B cell (primary cell): ENCODE data around the gene PLK1. TPM values are rescaled to one million over a fixed set of nuclear protein-coding genes. Genes with fewer than 3 reads are reported as not detected.

Source experiments
- ATAC-seq: fragments of 200-7000 bp; cut with Tn5 transposase; one replicate; pipeline ENCODE4 v1.10.0; 2021; ENCODE audit warnings: low read depth, mild to moderate bottlenecking, moderate number of reproducible peaks, moderate library complexity
- CTCF ChIA-PET: fragments of 350-600 bp; sonication (Branson Sonifier 250); formaldehyde crosslinking; loops from one replicate; lab custom pipeline; 2021; ENCODE audit warnings: antibody characterized with exemption, inconsistent platforms; lab: Charles Lee
- POLR2A ChIA-PET: fragments of 350-600 bp; sonication (Branson Sonifier 250); formaldehyde crosslinking; loops from one replicate; lab custom pipeline; 2021; ENCODE audit warnings: antibody characterized with exemption; lab: Charles Lee
- DNase-seq: peaks from one replicate; pipeline ENCODE4 v3.0.0; 2013
- H2AFZ ChIP-seq: 2 replicates; pipeline ENCODE4 v1.6.1; 2012; ENCODE audit warnings: mild to moderate bottlenecking, low read depth, low read length; ENCODE audit not compliant: insufficient read depth, poor library complexity, severe bottlenecking
- H3K27ac ChIP-seq, 2 donors: 1 replicate in 1 of 2; 2 replicates in 1 of 2; pipeline ENCODE4 v1.5.1; 2012 to 2013; ENCODE audit warnings: low read length in 2 of 2, mild to moderate bottlenecking in 2 of 2, moderate library complexity in 1 of 2
- H3K27me3 ChIP-seq, 4 experiments: fragments of 200-600 bp in 1 of 4; sonication (generic) in 1 of 4; replicated peaks in 1 of 4; 1 replicate in 2 of 4; 2 replicates in 2 of 4; pipeline versions ENCODE4 v1.6.1 to v1.7.0; 2013 to 2016; ENCODE audit warnings: low read length in 3 of 4, mild to moderate bottlenecking in 2 of 4, mixed read lengths in 1 of 4, moderate library complexity in 1 of 4; ENCODE audit not compliant: insufficient read depth in 4 of 4, control insufficient read depth in 3 of 4; ENCODE audit errors: control extremely low read depth in 1 of 4
- H3K36me3 ChIP-seq, 2 experiments: replicated peaks in 1 of 2; 1 replicate in 1 of 2; 2 replicates in 1 of 2; pipeline versions ENCODE4 v1.6.1 to v1.7.1; 2013; ENCODE audit warnings: low read length in 1 of 2; ENCODE audit not compliant: insufficient read depth in 2 of 2, control insufficient read depth in 1 of 2; ENCODE audit errors: control extremely low read depth in 1 of 2, extremely low read depth in 1 of 2
- H3K4me1 ChIP-seq, 2 donors: fragments of 200-600 bp in 1 of 2; sonication (generic) in 1 of 2; 1 replicate in 1 of 2; 2 replicates in 1 of 2; pipeline versions ENCODE4 v1.5.1 to v1.6.1; 2013 to 2017; ENCODE audit warnings: low read length in 2 of 2; ENCODE audit not compliant: control insufficient read depth in 2 of 2, insufficient read depth in 2 of 2
- H3K4me2 ChIP-seq: replicated peaks from 2 replicates; pipeline ENCODE3; 2012; ENCODE audit warnings: mild to moderate bottlenecking, low read depth, low read length; ENCODE audit not compliant: poor library complexity, severe bottlenecking
- H3K4me3 ChIP-seq, 5 experiments: fragments of 200-600 bp in 1 of 5; sonication (generic) in 1 of 5; 1 replicate in 3 of 5; 2 replicates in 2 of 5; pipeline versions ENCODE4 v1.5.1 to v1.7.0; 2011 to 2016; ENCODE audit warnings: low read length in 4 of 5, mild to moderate bottlenecking in 4 of 5, low read depth in 2 of 5, control low read depth in 1 of 5, moderate library complexity in 1 of 5; ENCODE audit not compliant: insufficient read depth in 1 of 5; ENCODE audit errors: control extremely low read depth in 1 of 5, extremely low read depth in 1 of 5
- H3K79me2 ChIP-seq: fragments of 200-600 bp; sonication (generic); one replicate; pipeline ENCODE4 v1.6.0; 2016; ENCODE audit warnings: low read length; ENCODE audit not compliant: control insufficient read depth, insufficient read depth
- H3K9ac ChIP-seq: fragments of 200-600 bp; sonication (generic); 2 replicates; pipeline ENCODE4 v1.6.1; 2017; ENCODE audit warnings: mild to moderate bottlenecking, low read length, moderate library complexity
- H3K9me3 ChIP-seq, 3 donors: one replicate each; pipeline versions ENCODE4 v1.6.1 to v1.7.1; 2013; ENCODE audit warnings: low read length in 2 of 3; ENCODE audit not compliant: control insufficient read depth in 2 of 3, insufficient read depth in 1 of 3; ENCODE audit errors: control extremely low read depth in 1 of 3
- H4K20me1 ChIP-seq: 2 replicates; pipeline ENCODE4 v1.6.0; 2012; ENCODE audit warnings: mild to moderate bottlenecking, low read length; ENCODE audit not compliant: insufficient read depth, control insufficient read depth, poor library complexity, severe bottlenecking
- H3K27ac Mint-ChIP-seq: one replicate; pipeline ENCODE4 v1.8.0; 2021; ENCODE audit warnings: mixed read lengths
- H3K27me3 Mint-ChIP-seq: one replicate; pipeline ENCODE4 v1.8.0; 2021; ENCODE audit warnings: mixed read lengths
- H3K4me1 Mint-ChIP-seq: one replicate; pipeline ENCODE4 v1.8.0; 2021; ENCODE audit warnings: mixed read lengths
- H3K4me3 Mint-ChIP-seq: one replicate; pipeline ENCODE4 v1.8.0; 2021; ENCODE audit warnings: mixed read lengths
- H3K9me3 Mint-ChIP-seq: one replicate; pipeline ENCODE4 v1.8.0; 2022; ENCODE audit warnings: mixed read lengths; ENCODE audit not compliant: insufficient read depth
- CTCF ChIP-seq: fragments of 200-600 bp; IDR thresholded peaks from one replicate; pipeline ENCODE4 v1.8.0; 2022; ENCODE audit warnings: antibody characterized with exemption, mild to moderate bottlenecking
- EZH2 ChIP-seq: IDR thresholded peaks from 2 replicates; pipeline ENCODE4 v1.6.1; 2012; ENCODE audit warnings: borderline replicate concordance, low read depth, mild to moderate bottlenecking, moderate library complexity, low read length; ENCODE audit not compliant: insufficient read depth, poor library complexity, severe bottlenecking
- WGBS: methylation state at CpG from one replicate; pipeline ENCODE4 v1.1.5; 2013; ENCODE audit warnings: missing lambda C conversion rate; ENCODE audit not compliant: insufficient coverage; 5-methylcytosine and 5-hydroxymethylcytosine counted together
- intact Hi-C: fragments of 100-400 bp; cut with micrococcal nuclease; formaldehyde crosslinking; loops from one replicate; pipeline ENCODE4 v1.10.0; 2022
- polyA plus RNA-seq: library from polyadenylated mRNA; depleted of rRNA; stranded (reverse); fragments of >200 nt; gene quantifications from 2 replicates; pipeline ENCODE4 v1.2.3, GENCODE V29; 2012
- total RNA-seq, 2 donors: library from RNA; stranded (reverse); fragments of 120-200 nt in 1 of 2; gene quantifications; 1 replicate in 1 of 2; 2 replicates in 1 of 2; pipeline versions ENCODE4 v1.2.3 to v1.2.4, GENCODE V29; 2013 to 2022

The PLK1 gene
- total and polyA plus RNA-seq, 2 donors (not counting 1 experiment from before 2014, with no cell fraction given), result 2.7 to 3.5 TPM

- intact Hi-C loops, result no loop called here
- H2AFZ ChIP-seq, result no peak overlapping the region
- H3K4me2 ChIP-seq, result no peak overlapping the region
- H3K79me2 ChIP-seq, result no peaks in the 10 kb centered on the region
- H4K20me1 ChIP-seq, result no peaks in the 10 kb centered on the region
- WGBS, result 82% methylated on average over 1 of the region's 2 CpGs
- Mint-ChIP-seq H3K4me3 (no peak overlapping the region), H3K9me3 (peaks cover 3% of the 10 kb centered on the region), H3K27me3 (peaks cover 29% of the 10 kb centered on the region), H3K27ac (no peak overlapping the region), H3K4me1 (peaks cover 9% of the 10 kb centered on the region)
- DNase-seq, result no peak
- H3K36me3 ChIP-seq, result no peaks in the 10 kb centered on the region
- no peak overlapping the region for H3K4me3 ChIP-seq
- ATAC-seq, result no peak
- ChIA-PET POLR2A (no interaction called here), CTCF (no interaction called here)
- H3K9ac ChIP-seq, result no peak overlapping the region
- no peak overlapping the region for H3K27ac ChIP-seq
- peaks cover 0 to 9% (median 0%) of the 10 kb centered on the region in 3 donors for H3K9me3 ChIP-seq
- peaks cover 5 to 9% of the 10 kb centered on the region in 2 donors for H3K4me1 ChIP-seq
- peaks cover 0 to 13% (median 0%) of the 10 kb centered on the region in 4 experiments for H3K27me3 ChIP-seq
- no peak for TF ChIP-seq EZH2
- TF ChIP-seq CTCF, result no peak
Measured at GRCh38 chr16:23702951-23703350, 24.3 kb downstream of the PLK1 start.

- Histone ChIP-seq H2AFZ (no peak overlapping the region), H3K4me2 (no peak overlapping the region), H3K9ac (no peak overlapping the region), H3K27ac (no peak overlapping the region), H3K4me3 (no peak overlapping the region), H3K27me3 (peaks cover 0 to 17% (median 2%) of the 10 kb centered on the region in 4 experiments), H3K36me3 (no peaks in the 10 kb centered on the region), H3K4me1 (no peaks in the 10 kb centered on the region), H3K9me3 (peaks cover 0 to 18% (median 8%) of the 10 kb centered on the region in 3 donors), H3K79me2 (no peaks in the 10 kb centered on the region), H4K20me1 (no peaks in the 10 kb centered on the region)
- 90% methylated on average over 22 of the region's 22 CpGs for WGBS
- Mint-ChIP-seq H3K4me1 (no peaks in the 10 kb centered on the region), H3K27me3 (peaks cover 35% of the 10 kb centered on the region), H3K9me3 (peaks cover 6% of the 10 kb centered on the region), H3K27ac (no peak overlapping the region), H3K4me3 (no peak overlapping the region)
- ATAC-seq (no peak), DNase-seq (no peak)
- CTCF ChIA-PET, result no interaction called here
- POLR2A ChIA-PET, result no interaction called here
- intact Hi-C loops, result no loop called here
- TF ChIP-seq CTCF, result no peak
Measured at GRCh38 chr16:23704772-23705516, 26.3 kb downstream of the PLK1 start.
